NB4 (cell line): ENCODE measurements around the gene ELL.

Experiments used
- DNase-seq: peaks from one replicate; pipeline ENCODE4 v3.0.0; 2010; ENCODE audit warnings: low read depth
- H3K4me3 ChIP-seq: one replicate; pipeline ENCODE4 v1.5.1; 2011; ENCODE audit warnings: mild to moderate bottlenecking, low read depth, low read length, moderate library complexity
- CTCF ChIP-seq: IDR thresholded peaks from one replicate; pipeline ENCODE4 v1.5.1; 2012; ENCODE audit warnings: low read depth, low read length
- MAX ChIP-seq: IDR thresholded peaks from 2 replicates; pipeline ENCODE4 v1.6.1; 2011; ENCODE audit warnings: low read depth, low read length
- MYC ChIP-seq: IDR thresholded peaks from 2 replicates; pipeline ENCODE4 v1.6.1; 2011; ENCODE audit warnings: low read depth, low read length
- POLR2A ChIP-seq: IDR thresholded peaks from 2 replicates; pipeline ENCODE4 v1.6.1; 2011; ENCODE audit warnings: mild to moderate bottlenecking; ENCODE audit not compliant: insufficient read length; ENCODE audit errors: extremely low read depth

ELL gene

GRCh38 chr19:18427743-18428113 lies 94.1 kb downstream of the ELL start:
- H3K4me3 ChIP-seq = no peak overlapping the region
- DNase-seq = no peak
- TF ChIP-seq MYC (no peak), POLR2A (no peak), MAX (no peak), CTCF (no peak)

- TF ChIP-seq MYC = no peak
- TF ChIP-seq MAX = no peak
- no peak for TF ChIP-seq CTCF
- TF ChIP-seq POLR2A = no peak
- no peak overlapping the region for H3K4me3 ChIP-seq
- no peak for DNase-seq
These were observed 94.7 kb downstream of the ELL start for GRCh38 chr19:18427080-18427742.

- H3K4me3 ChIP-seq = no peak overlapping the region
- DNase-seq = no peak
- no peak for TF ChIP-seq CTCF
- TF ChIP-seq MAX = no peak
- no peak for TF ChIP-seq MYC
- TF ChIP-seq POLR2A = no peak
These were observed 95.5 kb downstream of the ELL start for GRCh38 chr19:18426416-18426767.

GRCh38 chr19:18425515-18426415 lies 96.1 kb downstream of the ELL start:
- TF ChIP-seq MAX (no peak), CTCF (no peak), MYC (no peak), POLR2A (no peak)
- no peak for DNase-seq
- H3K4me3 ChIP-seq = no peak overlapping the region

- no peak for DNase-seq
These were observed 96.9 kb downstream of the ELL start for GRCh38 chr19:18424890-18425514.

More at GRCh38 chr19:18424890-18425514, 96.9 kb downstream of the ELL start:
- TF ChIP-seq CTCF (no peak), POLR2A (no peak), MYC (no peak), MAX (no peak)
- no peak overlapping the region for H3K4me3 ChIP-seq
